ENCODE measurements around the gene CAPG.
"Not testable (repeated sequence)": the region's sequence is repeated elsewhere in the genome, so short reads cannot be mapped to it uniquely, and the experiment has no call there.

The CAPG gene

DNA sequence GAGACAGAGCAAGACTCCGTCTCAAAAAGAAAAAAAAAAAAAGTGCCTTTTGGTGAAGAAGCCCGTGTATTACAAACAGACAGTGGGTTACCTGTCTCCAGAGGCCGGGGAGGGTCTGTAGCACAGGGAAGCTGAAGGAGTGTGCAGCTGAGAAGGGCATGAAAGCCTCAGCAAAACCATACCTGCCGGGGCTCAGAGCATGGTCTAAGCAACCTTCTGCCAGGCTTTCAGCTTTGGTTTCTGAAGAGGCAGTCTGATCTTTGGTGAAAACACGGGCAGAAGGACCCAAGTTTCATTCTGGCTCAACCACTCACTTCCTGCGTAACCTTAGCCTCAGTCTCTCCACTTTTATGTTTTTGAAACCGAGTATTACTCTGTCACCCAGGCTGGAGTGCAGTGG, 29.8 kb upstream of the CAPG start:
- no peak for DNase-seq
- in situ Hi-C loops (cut with MboI; ENCODE audit: low pct_unique_long_range_greater_than_20kb, low sequenced_read_pairs) = no loop called here

GRCh38 chr2:85439569-85439968, 29.4 kb upstream of the CAPG start:
- in situ Hi-C loops (cut with MboI; ENCODE audit: low pct_unique_long_range_greater_than_20kb, low sequenced_read_pairs); DNase-seq: not testable (repeated sequence)

- in situ Hi-C loops (cut with MboI; ENCODE audit: low pct_unique_long_range_greater_than_20kb, low sequenced_read_pairs) = no loop called here
- DNase-seq = no peak
Measured at GRCh38 chr2:85439025-85439472, 28.9 kb upstream of the CAPG start.

DNA sequence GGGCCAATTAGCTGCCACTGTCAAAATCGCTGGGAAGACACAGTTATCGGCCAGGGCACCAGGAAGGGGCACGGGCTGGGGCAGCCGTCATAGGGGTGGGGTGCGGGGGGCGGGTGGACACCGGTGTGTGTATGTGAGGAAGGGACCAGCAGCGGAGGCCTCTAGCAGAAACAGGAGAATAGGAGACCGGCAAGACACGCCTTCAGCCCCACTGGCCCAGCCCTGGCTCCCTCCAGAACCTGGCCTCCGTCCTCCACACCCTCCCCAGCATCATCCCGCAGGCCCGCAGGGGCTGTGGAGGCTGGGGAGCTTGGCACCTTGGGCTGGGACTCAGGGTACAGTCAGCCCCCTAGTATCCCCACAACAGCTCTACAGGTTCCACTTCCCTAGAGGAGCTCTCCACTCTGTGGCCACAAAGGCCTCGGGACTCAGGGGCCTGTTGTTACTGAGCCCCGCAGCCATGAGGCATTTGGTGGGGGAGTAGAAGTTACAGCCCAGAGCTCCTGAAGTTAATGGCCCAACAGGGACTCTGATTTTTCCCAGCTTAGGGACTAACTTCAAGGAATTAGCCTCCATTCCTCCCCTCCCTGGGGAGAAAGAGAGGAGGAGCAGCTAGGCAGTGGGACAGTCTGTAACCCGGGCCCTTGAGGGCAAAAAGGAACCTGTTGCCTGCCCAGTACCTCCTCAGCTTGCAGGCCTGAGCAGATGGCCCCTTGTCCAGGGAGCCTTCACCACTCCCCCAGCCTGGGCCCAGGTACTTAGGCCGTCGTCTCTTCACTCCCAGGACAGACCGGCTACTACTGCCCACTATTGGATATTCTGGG, 28.2 kb upstream of the CAPG start:
- in situ Hi-C loops (cut with MboI; ENCODE audit: low pct_unique_long_range_greater_than_20kb, low sequenced_read_pairs) = no loop called here

DNA sequence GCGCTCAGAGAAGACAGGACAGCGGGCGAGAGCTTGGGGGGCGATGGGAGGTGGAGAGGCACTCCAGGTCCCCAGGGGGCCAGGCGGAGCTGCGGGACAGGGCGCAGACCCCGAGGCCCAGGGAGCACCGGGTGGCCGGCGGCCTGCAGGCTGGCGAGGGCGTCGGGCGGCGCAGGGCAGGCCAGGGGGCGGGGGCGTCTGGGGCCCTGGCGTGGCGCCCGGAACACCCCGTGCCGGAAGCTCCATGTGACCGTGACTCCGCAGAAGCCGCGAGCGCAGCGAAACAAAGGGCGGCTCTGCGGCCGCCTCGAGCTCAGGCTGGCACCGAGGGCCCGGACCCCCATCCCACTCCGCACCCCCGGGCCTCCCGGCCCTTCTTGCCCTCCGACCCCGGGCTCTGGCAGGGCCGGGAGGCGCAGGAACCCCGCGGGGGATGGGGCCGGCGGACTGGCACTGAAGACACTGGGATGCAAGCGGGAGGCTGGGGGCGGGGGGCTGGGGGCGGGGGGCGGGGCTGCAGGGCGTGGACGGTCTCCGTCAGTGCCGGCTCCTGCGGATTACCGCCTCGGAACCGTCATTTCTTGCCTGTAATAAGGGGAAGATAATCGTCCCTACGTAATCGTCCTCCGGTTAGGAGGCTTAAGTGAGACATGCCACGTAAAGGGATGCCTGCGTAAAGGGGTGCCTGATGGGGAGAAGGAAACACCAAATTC, 27.5 kb upstream of the CAPG start:
- peak; percentile 88 for DNase-seq
- in situ Hi-C loops (cut with MboI; ENCODE audit: low pct_unique_long_range_greater_than_20kb, low sequenced_read_pairs) = no loop called here

More for the DNA sequence above, 28.2 kb upstream of the CAPG start:
- DNase-seq = peak; percentile 45

GRCh38 chr2:85436836-85437487, 26.8 kb upstream of the CAPG start:
- in situ Hi-C loops (cut with MboI; ENCODE audit: low pct_unique_long_range_greater_than_20kb, low sequenced_read_pairs) = no loop called here
- DNase-seq = peak; percentile 15

- in situ Hi-C loops (cut with MboI; ENCODE audit: low pct_unique_long_range_greater_than_20kb, low sequenced_read_pairs) = no loop called here
Measured at GRCh38 chr2:85435981-85436835, 26.0 kb upstream of the CAPG start.

GRCh38 chr2:85435220-85435958, 25.2 kb upstream of the CAPG start:
- no peak for DNase-seq
- in situ Hi-C loops (cut with MboI; ENCODE audit: low pct_unique_long_range_greater_than_20kb, low sequenced_read_pairs) = no loop called here

More at GRCh38 chr2:85435981-85436835, 26.0 kb upstream of the CAPG start:
- DNase-seq = no peak

DNA sequence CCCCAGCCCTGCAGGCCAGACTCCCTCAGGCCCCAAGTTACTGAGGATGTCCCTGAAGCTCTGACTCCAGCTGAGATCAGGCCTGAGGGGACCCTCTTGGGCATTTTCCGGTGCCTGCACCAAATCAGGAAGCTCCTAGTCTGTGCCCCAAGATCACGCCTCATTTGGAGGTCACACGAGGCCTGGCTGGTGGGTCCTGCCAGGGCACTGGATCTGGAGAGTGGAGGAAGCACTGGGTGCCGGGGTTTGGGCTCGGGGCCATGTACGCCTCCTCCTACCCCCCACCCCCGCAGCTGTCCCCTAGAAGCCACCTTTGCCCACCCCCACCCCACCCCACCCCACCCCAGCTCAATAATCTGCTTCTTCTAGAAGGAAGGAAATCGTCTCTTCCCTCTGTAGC, 24.5 kb upstream of the CAPG start:
- DNase-seq = no peak
- in situ Hi-C loops (cut with MboI; ENCODE audit: low pct_unique_long_range_greater_than_20kb, low sequenced_read_pairs) = no loop called here

GRCh38 chr2:85433511-85434089, 23.4 kb upstream of the CAPG start:
- in situ Hi-C loops (cut with MboI; ENCODE audit: low pct_unique_long_range_greater_than_20kb, low sequenced_read_pairs) = no loop called here
- no peak for DNase-seq

DNA sequence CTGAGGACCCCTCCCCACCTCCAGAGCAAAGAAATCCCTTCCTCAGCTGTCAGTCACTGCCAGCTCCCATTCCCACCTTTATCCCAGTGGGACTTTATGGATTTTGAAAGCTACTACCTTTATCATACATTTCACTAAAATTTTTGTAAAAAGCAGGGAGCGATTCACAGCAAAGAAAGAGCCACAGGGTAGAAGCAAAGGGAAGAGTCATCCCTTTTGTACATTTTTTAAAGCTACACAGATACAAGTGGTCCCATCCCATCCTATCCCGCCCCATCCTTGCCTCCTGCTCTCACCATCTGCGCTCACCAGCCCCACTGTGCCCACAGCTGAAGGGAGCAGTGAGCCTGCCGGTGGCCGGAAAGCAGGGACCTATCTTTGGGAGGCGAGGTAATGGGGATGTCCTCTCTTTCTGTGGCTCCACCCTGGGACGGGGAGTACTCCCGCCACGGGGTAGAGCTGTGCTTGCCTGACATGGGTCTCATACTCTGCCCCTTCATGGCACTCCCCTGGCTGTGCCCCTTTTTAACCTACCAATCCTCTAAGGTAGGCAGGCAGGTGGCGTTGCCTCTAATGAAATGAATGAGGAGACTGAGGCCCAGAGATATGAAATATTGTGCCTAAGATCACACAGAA, 21.5 kb upstream of the CAPG start:
- no peak for DNase-seq
- in situ Hi-C loops (cut with MboI; ENCODE audit: low pct_unique_long_range_greater_than_20kb, low sequenced_read_pairs) = no loop called here

DNA sequence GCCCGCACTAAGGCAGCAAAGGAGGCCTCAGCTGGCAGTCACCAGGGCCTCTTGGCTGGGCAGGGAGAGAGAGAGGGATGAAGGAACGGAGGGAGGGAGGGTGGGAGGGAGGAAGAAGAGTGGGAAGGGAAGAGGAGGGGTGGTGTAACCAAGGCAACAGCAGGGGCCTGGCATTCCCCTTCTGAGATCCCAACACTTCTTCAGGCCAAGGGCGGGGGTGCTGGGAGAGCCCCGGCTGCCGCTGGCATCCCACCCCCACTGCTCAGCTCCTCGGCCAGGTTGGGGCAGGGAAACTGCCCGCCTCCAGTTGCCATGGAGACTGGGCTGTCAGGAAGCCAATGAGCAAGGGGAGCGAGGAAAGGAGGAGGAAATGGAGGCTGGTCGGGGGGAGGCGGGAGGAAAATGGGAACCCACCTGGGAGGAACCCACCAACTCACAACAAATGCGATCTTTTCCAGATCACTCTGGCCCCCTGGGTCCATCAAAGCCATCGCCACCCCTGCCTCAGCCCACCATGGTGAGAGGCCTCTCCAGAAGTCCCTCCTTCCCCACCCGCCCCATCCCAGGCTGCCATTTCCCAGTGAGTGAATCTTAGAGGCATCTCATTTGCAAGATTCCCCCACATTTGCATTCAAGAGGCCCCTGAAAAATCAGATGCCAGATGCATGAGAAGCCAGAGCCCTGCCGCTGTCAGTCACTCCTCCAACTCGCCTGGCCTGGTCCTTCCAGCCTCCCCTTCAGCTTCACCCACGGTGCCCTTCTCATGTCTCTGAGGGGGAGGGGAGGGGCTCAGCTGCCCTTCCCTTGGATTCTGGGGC, 20.8 kb upstream of the CAPG start:
- DNase-seq = no peak
- in situ Hi-C loops (cut with MboI; ENCODE audit: low pct_unique_long_range_greater_than_20kb, low sequenced_read_pairs) = no loop called here

DNA sequence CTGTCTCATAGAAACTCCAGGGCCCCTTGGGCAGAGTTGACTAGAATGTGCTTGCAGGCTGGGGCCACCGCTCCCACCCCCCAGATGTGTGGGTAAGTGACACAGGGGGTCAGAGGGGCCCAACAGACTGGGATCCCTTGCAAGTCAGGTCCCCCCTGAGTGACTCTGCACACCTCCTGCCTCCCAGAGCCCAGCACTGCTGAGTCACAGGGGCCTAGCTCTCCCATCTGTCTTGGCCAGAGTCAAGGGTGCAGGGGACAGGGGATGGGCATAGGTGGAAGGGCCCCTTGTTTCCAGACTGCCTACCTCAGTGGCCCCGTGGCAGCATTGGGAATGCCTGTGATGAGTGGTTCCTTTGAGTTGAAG, 19.7 kb upstream of the CAPG start:
- in situ Hi-C loops (cut with MboI; ENCODE audit: low pct_unique_long_range_greater_than_20kb, low sequenced_read_pairs) = no loop called here
- no peak for DNase-seq

GRCh38 chr2:85429213-85429923, 19.2 kb upstream of the CAPG start:
- no peak for DNase-seq
- in situ Hi-C loops (cut with MboI; ENCODE audit: low pct_unique_long_range_greater_than_20kb, low sequenced_read_pairs) = no loop called here

- peak; percentile 22 for DNase-seq
- in situ Hi-C loops (cut with MboI; ENCODE audit: low pct_unique_long_range_greater_than_20kb, low sequenced_read_pairs) = no loop called here
Measured at GRCh38 chr2:85428343-85428881, 18.2 kb upstream of the CAPG start.

- in situ Hi-C loops (cut with MboI; ENCODE audit: low pct_unique_long_range_greater_than_20kb, low sequenced_read_pairs) = no loop called here
- no peak for DNase-seq
Measured at GRCh38 chr2:85427300-85427835, 17.2 kb upstream of the CAPG start.
